Neural crest cell (in vitro differentiated cells): ENCODE measurements around the gene BIK. TPM values are rescaled to one million over a fixed set of nuclear protein-coding genes. Genes with fewer than 3 reads are reported as not detected.

Experiments used
- DNase-seq: peaks from one replicate; pipeline ENCODE4 v3.0.0; 2021; ENCODE audit warnings: low read depth, mixed read lengths, low spot score
- H3K27ac Mint-ChIP-seq: one replicate; pipeline ENCODE4 v1.8.0; 2021; ENCODE audit warnings: mild to moderate bottlenecking, mixed read lengths; ENCODE audit not compliant: unreplicated experiment
- H3K27me3 Mint-ChIP-seq: 2 replicates; pipeline ENCODE4 v1.8.0; 2021; ENCODE audit warnings: low read depth, mild to moderate bottlenecking, mixed read lengths
- H3K36me3 Mint-ChIP-seq: 2 replicates; pipeline ENCODE4 v1.8.0; 2021; ENCODE audit warnings: low read depth, mild to moderate bottlenecking, mixed read lengths
- H3K4me1 Mint-ChIP-seq: 2 replicates; pipeline ENCODE4 v1.8.0; 2021; ENCODE audit warnings: mixed read lengths
- H3K4me3 Mint-ChIP-seq: one replicate; pipeline ENCODE4 v1.8.0; 2021; ENCODE audit warnings: mild to moderate bottlenecking, mixed read lengths
- H3K9me3 Mint-ChIP-seq: 2 replicates; pipeline ENCODE4 v1.8.0; 2021; ENCODE audit warnings: mixed read lengths
- CTCF ChIP-seq: fragments of 200-600 bp; sonication (generic); conservative IDR thresholded peaks from 2 replicates; pipeline ENCODE4 v1.5.0; 2021; ENCODE audit warnings: antibody characterized with exemption, mild to moderate bottlenecking
- total RNA-seq: library from RNA; stranded (reverse); gene quantifications from 2 replicates; pipeline ENCODE4 v1.2.1, GENCODE V29; 2021

The BIK gene
- total RNA-seq, 1 donor from 2014 or later: 0.61 TPM

DNA sequence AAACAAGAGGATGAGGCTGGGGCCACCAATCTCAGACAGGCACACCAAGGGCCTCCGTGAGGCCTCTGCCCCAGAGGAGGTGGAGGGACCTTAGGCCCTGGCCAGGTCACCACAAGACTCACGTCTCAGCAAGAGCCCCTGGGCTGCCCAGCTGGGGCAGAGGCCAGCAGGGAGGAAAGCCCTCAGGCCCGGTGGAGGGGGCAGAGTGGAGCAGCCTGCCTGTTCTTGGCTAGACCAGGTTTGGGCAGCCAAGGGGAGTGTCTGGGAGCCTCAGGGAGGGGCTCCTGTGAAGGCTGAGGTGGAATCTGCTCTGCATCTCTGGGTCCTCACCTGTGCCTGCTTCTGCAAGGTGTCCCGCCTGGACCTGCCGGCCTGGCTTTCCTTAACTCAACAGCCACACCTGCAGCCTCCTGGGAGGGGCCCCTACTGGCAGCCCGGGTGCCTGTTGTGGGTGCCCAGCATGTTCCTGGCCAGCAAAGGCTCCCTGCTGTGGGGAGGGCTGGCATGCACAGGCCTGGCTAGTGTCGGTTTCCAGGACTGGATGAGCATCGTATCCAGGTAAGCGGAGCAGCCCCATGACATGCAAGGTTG lies 64.5 kb downstream of the BIK start:
- Mint-ChIP-seq H3K9me3 (no peaks in the 10 kb centered on the region), H3K36me3 (peaks cover 6% of the 10 kb centered on the region), H3K27ac (no peak overlapping the region), H3K4me1 (no peaks in the 10 kb centered on the region), H3K27me3 (no peaks in the 10 kb centered on the region), H3K4me3 (no peak overlapping the region)
- no peak for DNase-seq
- no peak for TF ChIP-seq CTCF

DNA sequence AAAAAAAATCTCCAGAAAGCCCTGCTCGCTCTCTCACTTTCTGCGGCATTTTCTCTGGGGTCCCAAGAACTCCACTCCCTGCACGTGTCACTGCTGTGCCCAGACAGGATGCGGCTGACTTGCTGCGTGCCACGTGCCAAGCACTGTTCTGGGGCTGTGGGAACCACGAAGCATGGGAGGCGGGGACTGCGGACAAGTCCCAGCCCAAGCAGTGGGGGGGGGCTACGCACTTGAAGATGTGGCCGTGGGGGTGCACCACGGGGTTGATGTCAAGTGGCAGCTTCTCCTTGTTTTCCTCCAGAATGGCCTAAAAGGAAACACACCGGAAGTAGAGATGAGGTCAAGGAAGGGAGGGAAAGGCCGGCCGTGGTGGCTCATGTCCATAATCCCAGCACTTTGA lies 65.5 kb downstream of the BIK start:
- Mint-ChIP-seq H3K4me1 (no peaks in the 10 kb centered on the region), H3K27me3 (no peaks in the 10 kb centered on the region), H3K9me3 (no peaks in the 10 kb centered on the region), H3K36me3 (peaks cover 6% of the 10 kb centered on the region), H3K4me3 (no peak overlapping the region), H3K27ac (no peak overlapping the region)
- TF ChIP-seq CTCF: no peak
- no peak for DNase-seq

GRCh38 chr22:43177479-43177878 lies 66.9 kb downstream of the BIK start:
- no peaks in the 10 kb centered on the region for H3K27me3 Mint-ChIP-seq
- no peak overlapping the region for H3K27ac Mint-ChIP-seq
- H3K36me3 Mint-ChIP-seq: peaks cover 6% of the 10 kb centered on the region
- no peaks in the 10 kb centered on the region for H3K4me1 Mint-ChIP-seq
- H3K9me3 Mint-ChIP-seq: no peaks in the 10 kb centered on the region
- TF ChIP-seq CTCF: no peak
- DNase-seq: no peak
- H3K4me3 Mint-ChIP-seq: no peak overlapping the region

Other genes with a start within 250 kb of the BIK start
- 76.1 and 79.4 TPM in 2 replicates for gene PACSIN2, start 95.6 kb upstream of the BIK start, total RNA-seq
- gene TTLL1, start 21.4 kb upstream of the BIK start, total RNA-seq: 19.1 TPM in 2 replicates
- 25.7 and 26.5 TPM in 2 replicates for gene MCAT, start 32.6 kb downstream of the BIK start, total RNA-seq
- gene TSPO, start 40.8 kb downstream of the BIK start, total RNA-seq: 11.1 and 12.3 TPM in 2 replicates
- gene TTLL12, start 76.4 kb downstream of the BIK start, total RNA-seq: 72.4 and 73.8 TPM in 2 replicates
- 10.6 and 12.1 TPM in 2 replicates for gene SCUBE1, start 232.6 kb downstream of the BIK start, total RNA-seq